ACC112 (cell line): Measurements from ENCODE around the gene HSPA12A.

ENCODE experiments used
- H2AFZ ChIP-seq: fragments of 200-600 bp; sonication (generic); one replicate; pipeline ENCODE4 v1.6.0; 2017; ENCODE audit warnings: antibody characterized with exemption, low read length; ENCODE audit not compliant: unreplicated experiment
- H3K27ac ChIP-seq: fragments of 200-600 bp; sonication (generic); 2 replicates; pipeline ENCODE4 v1.5.1; 2014; ENCODE audit warnings: low read depth, mild to moderate bottlenecking, antibody characterized with exemption, low read length, moderate library complexity
- H3K27me3 ChIP-seq: fragments of 200-600 bp; sonication (generic); 2 replicates; pipeline ENCODE4 v1.6.1; 2014; ENCODE audit warnings: mild to moderate bottlenecking, antibody characterized with exemption, low read length, moderate library complexity, mixed read lengths; ENCODE audit not compliant: insufficient read depth
- H3K36me3 ChIP-seq: fragments of 200-600 bp; sonication (generic); 2 replicates; pipeline ENCODE4 v1.6.1; 2016; ENCODE audit warnings: mild to moderate bottlenecking, antibody characterized with exemption, low read length, moderate library complexity, mixed read lengths; ENCODE audit not compliant: insufficient read depth
- H3K4me1 ChIP-seq: fragments of 200-600 bp; sonication (generic); one replicate; pipeline ENCODE4 v1.6.1; 2016; ENCODE audit warnings: low read length, mixed read lengths; ENCODE audit not compliant: insufficient read depth, unreplicated experiment, control insufficient read depth
- H3K4me3 ChIP-seq: fragments of 200-600 bp; sonication (generic); 2 replicates; pipeline ENCODE4 v1.5.1; 2014; ENCODE audit warnings: mild to moderate bottlenecking, low read depth, low read length
- H3K79me2 ChIP-seq: fragments of 200-600 bp; sonication (generic); one replicate; pipeline ENCODE4 v1.6.0; 2016; ENCODE audit warnings: low read length; ENCODE audit not compliant: control insufficient read depth, unreplicated experiment, insufficient read depth

Gene HSPA12A

DNA sequence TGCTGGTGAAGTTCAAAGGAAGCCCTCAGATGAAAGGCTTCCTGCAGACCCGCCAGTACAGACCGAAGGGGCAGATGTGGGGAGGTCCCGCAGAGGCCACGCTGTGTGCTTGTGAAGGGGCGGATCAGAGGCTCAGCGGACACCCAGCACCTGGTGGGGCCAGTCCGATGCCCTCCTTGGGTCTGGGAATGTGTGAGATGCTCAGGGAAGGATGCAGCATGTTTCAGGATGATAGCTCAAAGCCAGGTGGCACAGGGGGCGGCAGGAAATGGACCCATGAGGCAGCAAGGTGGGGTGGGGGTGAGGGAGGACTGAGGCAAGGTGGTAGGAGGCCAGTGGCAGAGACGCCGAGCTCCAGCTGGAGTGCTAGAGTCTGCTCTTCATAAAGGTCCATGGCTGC is 27.9 kb upstream of the HSPA12A start:
- H3K27me3 ChIP-seq: no peaks in the 10 kb centered on the region
- no peak overlapping the region for H3K4me3 ChIP-seq
- no peaks in the 10 kb centered on the region for H3K79me2 ChIP-seq
- H3K27ac ChIP-seq: no peak overlapping the region
- H2AFZ ChIP-seq: no peak overlapping the region
- H3K4me1 ChIP-seq: peaks cover 40% of the 10 kb centered on the region
- H3K36me3 ChIP-seq: no peaks in the 10 kb centered on the region

DNA sequence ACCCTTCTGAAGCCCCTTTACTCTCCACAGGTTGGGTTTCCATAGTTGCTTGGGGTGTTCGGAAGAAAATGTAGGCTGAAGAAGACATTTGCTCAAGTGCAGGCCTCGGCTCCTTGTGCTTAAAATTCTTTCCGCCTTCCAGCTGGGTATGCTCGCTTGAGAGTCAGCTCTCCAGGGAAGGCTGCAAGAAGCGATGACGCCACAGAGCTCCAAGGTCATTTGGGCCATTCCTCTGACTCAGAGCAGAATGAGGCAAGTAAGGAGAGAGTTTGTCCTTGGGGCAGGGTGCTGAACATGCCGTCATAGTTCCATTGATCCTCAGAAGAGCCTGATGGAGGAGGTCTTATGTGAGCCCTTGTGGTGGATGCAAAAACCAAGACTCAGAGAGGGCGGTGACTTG is 27.4 kb upstream of the HSPA12A start:
- Histone ChIP-seq H3K36me3 (no peaks in the 10 kb centered on the region), H3K4me3 (no peak overlapping the region), H2AFZ (no peak overlapping the region), H3K27ac (no peak overlapping the region), H3K79me2 (no peaks in the 10 kb centered on the region), H3K27me3 (no peaks in the 10 kb centered on the region), H3K4me1 (peaks cover 40% of the 10 kb centered on the region)

DNA sequence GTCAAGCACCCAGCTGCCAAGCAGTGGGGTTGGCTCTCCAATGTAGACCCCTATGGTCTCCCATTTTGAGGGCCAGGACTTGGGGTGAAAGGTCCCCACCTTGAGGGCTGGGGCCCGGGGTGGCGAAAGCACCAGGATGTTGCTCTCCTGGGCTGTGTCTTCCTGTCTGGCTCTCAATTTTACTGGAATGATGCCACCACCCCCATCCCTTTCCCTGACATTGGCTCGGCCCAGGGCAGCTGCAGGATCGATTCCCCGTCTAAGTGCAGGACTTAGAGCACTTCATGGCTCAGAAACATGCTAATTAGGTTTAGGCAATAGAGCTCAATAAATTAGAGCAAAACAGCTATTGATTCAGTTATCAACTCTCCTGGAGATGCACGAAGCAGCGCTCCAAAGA is 27.0 kb upstream of the HSPA12A start:
- H3K36me3 ChIP-seq: no peaks in the 10 kb centered on the region
- no peaks in the 10 kb centered on the region for H3K27me3 ChIP-seq
- no peak overlapping the region for H2AFZ ChIP-seq
- no peak overlapping the region for H3K4me3 ChIP-seq
- H3K4me1 ChIP-seq: peaks cover 40% of the 10 kb centered on the region
- no peaks in the 10 kb centered on the region for H3K79me2 ChIP-seq
- H3K27ac ChIP-seq: no peak overlapping the region

DNA sequence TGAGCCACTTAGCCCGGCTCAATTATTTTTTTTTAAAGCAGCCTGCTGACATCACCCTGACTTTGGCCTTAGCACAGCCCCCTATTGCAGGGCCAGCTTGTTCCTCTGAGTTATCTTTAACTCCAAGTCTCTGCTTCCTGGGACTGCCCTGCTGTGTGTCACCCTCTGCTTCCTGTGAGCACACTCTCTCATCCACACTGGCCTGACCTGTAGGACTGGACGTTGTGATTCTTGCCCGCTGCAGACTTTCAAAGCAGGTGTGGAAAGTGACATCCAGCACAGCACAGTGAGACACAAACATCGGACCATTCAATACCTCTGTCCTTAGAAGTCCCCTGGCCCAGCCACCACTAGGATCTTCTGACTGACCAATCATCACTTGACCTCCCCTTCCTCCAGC is 26.4 kb upstream of the HSPA12A start:
- Histone ChIP-seq H3K27me3 (no peaks in the 10 kb centered on the region), H3K36me3 (no peaks in the 10 kb centered on the region), H3K27ac (no peak overlapping the region), H2AFZ (no peak overlapping the region), H3K4me1 (peaks cover 40% of the 10 kb centered on the region), H3K4me3 (no peak overlapping the region), H3K79me2 (no peaks in the 10 kb centered on the region)

DNA sequence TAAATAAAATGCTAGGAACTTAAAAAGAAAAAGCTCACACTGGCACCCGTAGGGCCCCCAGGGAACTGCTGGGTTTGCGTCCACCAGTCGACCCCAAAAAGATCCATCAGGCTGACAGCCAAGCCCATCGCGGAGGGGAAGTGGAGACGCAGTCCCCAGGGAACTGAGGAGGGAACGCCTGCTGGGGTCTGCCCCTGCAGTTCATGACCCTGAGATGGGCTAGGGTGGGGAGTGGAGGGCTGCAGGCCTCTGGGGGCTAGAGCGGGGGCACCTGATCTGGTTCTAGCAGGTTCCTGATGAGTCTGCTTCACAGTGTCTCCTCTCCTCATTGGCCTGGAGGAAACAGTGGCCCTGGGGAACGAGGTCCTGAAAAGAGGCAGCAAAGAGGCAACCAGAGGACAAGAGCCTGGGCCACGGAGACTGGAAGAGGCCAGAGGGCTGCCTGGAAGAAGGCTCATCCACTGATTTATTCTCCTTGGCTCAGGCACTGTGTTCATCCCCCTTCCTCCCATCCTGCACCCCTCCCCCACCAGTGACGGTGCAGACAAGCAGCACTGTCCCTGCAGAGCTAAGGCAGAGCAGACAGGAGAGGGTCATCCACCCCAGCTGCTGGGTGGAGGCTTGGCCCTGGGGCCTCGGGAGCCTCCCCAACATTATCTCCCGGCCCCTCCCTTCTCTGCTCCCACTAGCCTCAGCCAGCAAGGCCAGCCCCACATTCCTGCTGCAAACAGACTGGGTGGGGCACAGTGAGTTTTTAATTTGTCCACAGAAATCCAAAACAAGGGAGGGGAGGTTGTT is 24.7 kb upstream of the HSPA12A start:
- Histone ChIP-seq H3K79me2 (no peaks in the 10 kb centered on the region), H2AFZ (peak overlapping the region; percentile 3), H3K27ac (no peak overlapping the region), H3K4me1 (peaks cover 40% of the 10 kb centered on the region), H3K27me3 (0 out of 2 replicates have a peak, but pooled peaks cover 3% of the 10 kb centered on the region), H3K4me3 (no peak overlapping the region), H3K36me3 (no peaks in the 10 kb centered on the region)

DNA sequence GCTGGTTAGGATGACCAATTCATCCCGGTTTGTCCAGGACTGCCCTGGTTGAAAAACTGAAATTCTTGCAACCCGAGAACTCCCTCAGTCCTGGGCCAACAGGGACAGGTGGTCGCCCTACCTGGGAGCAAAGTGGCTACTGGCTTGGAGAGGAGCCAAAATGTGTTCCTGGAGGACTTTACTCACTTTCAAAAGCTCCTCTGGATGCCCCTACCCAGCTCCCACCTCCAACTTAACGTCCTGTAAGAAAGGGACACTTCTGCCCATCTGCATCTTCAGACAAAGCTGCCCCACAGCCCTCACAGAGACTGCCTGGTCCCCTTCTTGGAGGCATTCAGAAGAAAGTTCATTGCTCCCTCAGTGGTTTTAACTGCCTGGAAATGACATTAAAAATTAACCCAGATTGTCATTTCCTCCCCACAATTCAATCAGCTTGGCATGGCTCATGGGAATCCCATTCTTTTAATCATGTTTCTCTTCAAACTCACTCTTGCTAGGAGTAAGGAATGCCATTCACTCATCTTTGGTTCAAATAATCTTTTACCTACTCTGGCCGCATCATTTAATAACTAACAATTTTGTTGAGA is 24.0 kb upstream of the HSPA12A start:
- H3K4me3 ChIP-seq: no peak overlapping the region
- H3K79me2 ChIP-seq: no peaks in the 10 kb centered on the region
- no peak overlapping the region for H2AFZ ChIP-seq
- H3K36me3 ChIP-seq: no peaks in the 10 kb centered on the region
- peaks cover 34% of the 10 kb centered on the region for H3K4me1 ChIP-seq
- 0 out of 2 replicates have a peak, but pooled peaks cover 3% of the 10 kb centered on the region for H3K27me3 ChIP-seq
- no peak overlapping the region for H3K27ac ChIP-seq

DNA sequence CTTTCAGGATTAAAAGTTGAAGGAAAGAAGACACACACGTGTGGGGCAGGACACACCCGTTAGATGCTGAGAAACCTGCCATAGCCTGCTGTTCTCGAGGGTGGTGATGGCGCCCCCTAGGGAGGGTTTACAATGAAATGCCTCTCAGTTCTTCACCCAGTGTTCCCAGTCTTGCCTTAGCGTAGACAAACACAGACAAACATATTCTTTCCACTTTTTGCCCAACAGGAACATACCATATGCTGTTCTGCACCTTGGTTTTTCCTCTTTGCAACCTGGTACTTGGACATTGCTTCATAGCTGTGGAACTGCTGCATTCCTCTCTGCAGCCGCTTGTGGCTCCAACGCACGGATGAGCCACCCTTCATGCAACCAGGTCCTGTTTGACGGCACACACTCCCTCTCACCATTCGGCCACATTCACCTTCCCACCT is 23.3 kb upstream of the HSPA12A start:
- H3K4me1 ChIP-seq: peaks cover 28% of the 10 kb centered on the region
- no peaks in the 10 kb centered on the region for H3K79me2 ChIP-seq
- no peak overlapping the region for H3K4me3 ChIP-seq
- no peak overlapping the region for H2AFZ ChIP-seq
- H3K27ac ChIP-seq: no peak overlapping the region
- 0 out of 2 replicates have a peak, but pooled peaks cover 3% of the 10 kb centered on the region for H3K27me3 ChIP-seq
- no peaks in the 10 kb centered on the region for H3K36me3 ChIP-seq

DNA sequence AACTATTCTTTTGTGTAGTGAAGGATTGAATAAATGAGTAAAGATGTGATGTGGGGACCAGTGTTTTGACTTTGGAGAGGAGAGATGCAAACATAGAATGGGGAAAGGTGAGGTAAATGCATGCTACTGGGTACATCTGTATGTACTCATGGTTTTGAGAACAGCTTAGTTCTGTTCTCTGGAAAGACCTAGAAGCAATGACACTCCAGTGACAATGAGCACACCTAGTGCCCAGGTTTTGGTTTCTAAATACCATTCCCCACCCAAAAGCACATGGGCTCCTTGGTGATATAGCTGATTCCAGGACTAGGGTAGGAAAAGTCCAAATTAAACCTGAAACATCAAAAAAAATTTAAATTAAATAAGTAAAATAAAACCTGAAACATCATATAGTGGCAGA is 22.6 kb upstream of the HSPA12A start:
- 0 out of 2 replicates have a peak, but pooled peaks cover 3% of the 10 kb centered on the region for H3K27me3 ChIP-seq
- H3K27ac ChIP-seq: no peak overlapping the region
- peaks cover 21% of the 10 kb centered on the region for H3K4me1 ChIP-seq
- no peaks in the 10 kb centered on the region for H3K79me2 ChIP-seq
- H3K36me3 ChIP-seq: no peaks in the 10 kb centered on the region
- H3K4me3 ChIP-seq: no peak overlapping the region
- H2AFZ ChIP-seq: no peak overlapping the region

DNA sequence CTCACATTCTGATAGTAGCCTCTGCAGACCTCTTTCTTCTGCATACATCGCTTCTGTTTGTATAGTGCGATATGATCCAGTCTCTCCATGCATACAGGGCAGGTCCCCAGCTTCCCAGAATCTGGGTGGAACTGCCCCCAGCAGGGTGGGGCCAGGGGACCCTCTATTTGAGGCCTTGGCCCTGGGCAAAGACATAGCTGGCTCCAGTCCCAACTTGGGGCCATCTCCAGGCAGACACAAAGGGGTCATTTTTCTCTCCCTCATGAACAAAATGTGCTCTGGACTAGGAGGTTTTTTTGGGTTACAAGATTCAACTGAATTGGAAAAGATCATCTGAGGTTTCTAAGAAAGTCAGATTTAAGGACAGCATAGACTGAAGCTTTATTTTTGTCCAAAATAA is 21.1 kb upstream of the HSPA12A start:
- Histone ChIP-seq H3K4me1 (peaks cover 7% of the 10 kb centered on the region), H3K79me2 (no peaks in the 10 kb centered on the region), H2AFZ (no peak overlapping the region), H3K27me3 (0 out of 2 replicates have a peak, but pooled peaks cover 3% of the 10 kb centered on the region), H3K27ac (no peak overlapping the region), H3K4me3 (no peak overlapping the region), H3K36me3 (no peaks in the 10 kb centered on the region)

DNA sequence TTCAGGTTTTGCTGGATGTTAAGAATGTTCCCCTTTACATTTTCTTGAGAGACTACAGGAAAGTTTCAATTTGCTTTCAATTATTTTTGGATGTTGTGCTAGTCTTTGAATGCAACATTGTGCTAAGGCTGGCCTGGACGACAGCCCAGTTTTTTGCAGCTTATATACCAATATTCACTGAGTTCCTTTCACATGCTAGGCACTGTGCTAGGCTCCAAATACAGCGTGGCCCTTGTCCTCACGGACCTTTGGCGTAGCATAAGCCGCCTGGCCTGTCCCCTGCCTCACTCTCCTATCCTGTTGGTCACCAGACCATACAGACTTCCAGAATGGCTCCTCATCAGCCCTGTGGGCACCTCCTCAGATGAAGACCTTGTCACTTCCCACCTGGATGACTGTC is 19.5 kb upstream of the HSPA12A start:
- Histone ChIP-seq H3K27me3 (0 out of 2 replicates have a peak, but pooled peaks cover 3% of the 10 kb centered on the region), H3K4me3 (no peak overlapping the region), H3K79me2 (no peaks in the 10 kb centered on the region), H3K27ac (no peak overlapping the region), H3K4me1 (no peaks in the 10 kb centered on the region), H3K36me3 (no peaks in the 10 kb centered on the region), H2AFZ (no peak overlapping the region)

DNA sequence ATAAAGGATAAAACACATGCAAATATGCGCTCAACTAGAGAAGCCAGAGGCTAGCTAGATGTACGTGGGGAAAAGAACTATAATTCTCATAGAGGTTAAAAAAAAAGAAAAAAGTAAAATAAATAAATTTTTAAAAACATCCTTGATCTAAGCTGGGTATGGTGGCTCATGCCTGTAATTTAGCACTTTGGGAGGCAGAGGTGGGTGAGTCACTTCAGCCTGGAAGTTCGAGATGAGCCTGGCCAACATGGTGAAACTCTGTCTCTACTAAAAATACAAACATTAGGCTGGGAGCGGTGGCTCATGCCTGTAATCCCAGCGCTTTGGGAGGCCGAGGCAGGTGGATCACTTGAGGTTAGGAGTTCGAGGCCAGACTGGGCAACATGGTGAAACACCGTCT is 18.6 kb upstream of the HSPA12A start:
- Histone ChIP-seq H3K4me1 (peaks cover 7% of the 10 kb centered on the region), H3K4me3 (no peak overlapping the region), H3K79me2 (no peaks in the 10 kb centered on the region), H3K36me3 (no peaks in the 10 kb centered on the region), H3K27me3 (0 out of 2 replicates have a peak, but pooled peaks cover 3% of the 10 kb centered on the region), H3K27ac (no peak overlapping the region), H2AFZ (no peak overlapping the region)
